Keratinocyte (primary cell): ENCODE data around the gene CIB1.

Source experiments
- CTCF ChIP-seq, 3 experiments: IDR thresholded peaks in 1 of 3; conservative IDR thresholded peaks in 1 of 3; optimal IDR thresholded peaks in 1 of 3; 2 replicates in 2 of 3; 3 replicates in 1 of 3; pipeline versions ENCODE3 to v1.5.1; 2011; ENCODE audit warnings: low read length in 3 of 3, mild to moderate bottlenecking in 3 of 3, moderate library complexity in 2 of 3, control low read depth in 1 of 3, inconsistent platforms in 1 of 3; ENCODE audit not compliant: insufficient read depth in 2 of 3; ENCODE audit errors: extremely low read depth in 1 of 3
- EZH2 ChIP-seq: IDR thresholded peaks from one replicate; pipeline ENCODE4 v1.6.1; 2012; ENCODE audit warnings: inconsistent platforms, mild to moderate bottlenecking, low read length, moderate library complexity

GRCh38 chr15:90217671-90218394 is 15.9 kb downstream of the CIB1 start:
- no peak for TF ChIP-seq CTCF (optimal IDR thresholded peaks at IDR 0.05 in 1 of 3, IDR thresholded peaks at IDR 0.05 in 1 of 3, conservative IDR thresholded peaks at IDR 0.05 in 1 of 3; ENCODE audit: extremely low read depth in 1 of 3, insufficient read depth in 2 of 3, low read length in 3 of 3)
- no peak for TF ChIP-seq EZH2
